Neutrophil (primary cell): ENCODE results near the gene ABCC8.
"Not testable (repeated sequence)": the region's sequence is repeated elsewhere in the genome, so short reads cannot be mapped to it uniquely, and the experiment has no call there.

ENCODE experiments used
- H3K27ac ChIP-seq: fragments of 200-600 bp; sonication (generic); 2 replicates; pipeline ENCODE4 v1.5.1; 2016; ENCODE audit warnings: mild to moderate bottlenecking, moderate library complexity
- H3K27me3 ChIP-seq: fragments of 200-600 bp; sonication (generic); 2 replicates; pipeline ENCODE4 v1.6.0; 2016; ENCODE audit warnings: mild to moderate bottlenecking
- H3K36me3 ChIP-seq: fragments of 200-600 bp; sonication (generic); 2 replicates; pipeline ENCODE4 v1.5.1; 2017
- H3K4me1 ChIP-seq, 2 experiments: fragments of 200-600 bp in 1 of 2; sonication (generic) in 1 of 2; 1 replicate in 1 of 2; 2 replicates in 1 of 2; pipeline versions ENCODE4 v1.5.1 to v1.6.1; 2013 to 2016; ENCODE audit warnings: low read depth in 1 of 2, low read length in 1 of 2, mild to moderate bottlenecking in 1 of 2, moderate library complexity in 1 of 2; ENCODE audit not compliant: control insufficient read depth in 1 of 2, insufficient read depth in 1 of 2
- H3K4me3 ChIP-seq, 2 experiments: fragments of 200-600 bp in 1 of 2; sonication (generic) in 1 of 2; 1 replicate in 1 of 2; 2 replicates in 1 of 2; pipeline ENCODE4 v1.5.1; 2013 to 2016; ENCODE audit warnings: low read depth in 1 of 2, low read length in 1 of 2, mild to moderate bottlenecking in 1 of 2, moderate library complexity in 1 of 2
- H3K9me3 ChIP-seq: fragments of 200-600 bp; sonication (generic); 2 replicates; pipeline ENCODE4 v1.5.1; 2016
- CTCF ChIP-seq: fragments of 200-600 bp; sonication (generic); IDR thresholded peaks from 2 replicates; pipeline ENCODE4 v1.5.1; 2016; ENCODE audit warnings: antibody characterized with exemption

ABCC8 gene

GRCh38 chr11:17434108-17434507, 42.5 kb downstream of the ABCC8 start:
- H3K9me3 ChIP-seq, result no peaks in the 10 kb centered on the region
- no peak for TF ChIP-seq CTCF
- H3K27ac ChIP-seq, result no peak overlapping the region
- H3K4me3 ChIP-seq, result no peak overlapping the region
- no peaks in the 10 kb centered on the region for H3K36me3 ChIP-seq
- no peaks in the 10 kb centered on the region for H3K27me3 ChIP-seq
- H3K4me1 ChIP-seq, result no peaks in the 10 kb centered on the region

- no peaks in the 10 kb centered on the region for H3K9me3 ChIP-seq
- no peak overlapping the region for H3K27ac ChIP-seq
- H3K36me3 ChIP-seq, result no peaks in the 10 kb centered on the region
- no peaks in the 10 kb centered on the region for H3K27me3 ChIP-seq
- TF ChIP-seq CTCF, result no peak
- H3K4me3 ChIP-seq, result no peak overlapping the region
- no peaks in the 10 kb centered on the region for H3K4me1 ChIP-seq
These were observed 44.6 kb downstream of the ABCC8 start for GRCh38 chr11:17432002-17432401.

- TF ChIP-seq CTCF, result no peak
- Histone ChIP-seq H3K4me3 (no peak overlapping the region), H3K36me3 (no peaks in the 10 kb centered on the region), H3K9me3 (no peaks in the 10 kb centered on the region), H3K27ac (no peak overlapping the region), H3K27me3 (no peaks in the 10 kb centered on the region), H3K4me1 (peaks cover 0 to 5% of the 10 kb centered on the region in 2 experiments)
These were observed 45.5 kb downstream of the ABCC8 start for GRCh38 chr11:17431139-17431538.

GRCh38 chr11:17430616-17431015, 46.0 kb downstream of the ABCC8 start:
- Histone ChIP-seq H3K4me3 (no peak overlapping the region), H3K27ac (no peak overlapping the region), H3K27me3 (no peaks in the 10 kb centered on the region), H3K9me3 (no peaks in the 10 kb centered on the region), H3K4me1 (peaks cover 0 to 5% of the 10 kb centered on the region in 2 experiments), H3K36me3 (no peaks in the 10 kb centered on the region)
- no peak for TF ChIP-seq CTCF

- no peak for TF ChIP-seq CTCF
- Histone ChIP-seq H3K27ac (no peak overlapping the region), H3K4me1 (peaks cover 0 to 5% of the 10 kb centered on the region in 2 experiments), H3K27me3 (no peaks in the 10 kb centered on the region), H3K36me3 (no peaks in the 10 kb centered on the region), H3K9me3 (no peaks in the 10 kb centered on the region), H3K4me3 (no peak overlapping the region)
These were observed 47.7 kb downstream of the ABCC8 start for GRCh38 chr11:17428925-17429324.

GRCh38 chr11:17428261-17428660, 48.4 kb downstream of the ABCC8 start:
- Histone ChIP-seq H3K4me3 (no peak overlapping the region), H3K9me3 (no peaks in the 10 kb centered on the region), H3K36me3 (no peaks in the 10 kb centered on the region), H3K27ac (no peak overlapping the region), H3K4me1 (peaks cover 0 to 5% of the 10 kb centered on the region in 2 experiments), H3K27me3 (no peaks in the 10 kb centered on the region)
- TF ChIP-seq CTCF, result no peak

- not testable (repeated sequence) for H3K4me1 ChIP-seq, H3K36me3 ChIP-seq, H3K9me3 ChIP-seq, H3K4me3 ChIP-seq, H3K27me3 ChIP-seq, H3K27ac ChIP-seq
These were observed 50.4 kb downstream of the ABCC8 start for GRCh38 chr11:17426233-17426632.
